ENCODE results near the gene ADCK1.
"Not testable (repeated sequence)": the region's sequence is repeated elsewhere in the genome, so short reads cannot be mapped to it uniquely, and the experiment has no call there.

Gene ADCK1

GRCh38 chr14:77799863-77800730, at the start of gene ADCK1:
Gene ADCK1, plus strand, starts transcription at chr14:77800109. Its CDS starts 18,870 bp downstream, at chr14:77818979.
- peak; percentile 95 for DNase-seq

DNA sequence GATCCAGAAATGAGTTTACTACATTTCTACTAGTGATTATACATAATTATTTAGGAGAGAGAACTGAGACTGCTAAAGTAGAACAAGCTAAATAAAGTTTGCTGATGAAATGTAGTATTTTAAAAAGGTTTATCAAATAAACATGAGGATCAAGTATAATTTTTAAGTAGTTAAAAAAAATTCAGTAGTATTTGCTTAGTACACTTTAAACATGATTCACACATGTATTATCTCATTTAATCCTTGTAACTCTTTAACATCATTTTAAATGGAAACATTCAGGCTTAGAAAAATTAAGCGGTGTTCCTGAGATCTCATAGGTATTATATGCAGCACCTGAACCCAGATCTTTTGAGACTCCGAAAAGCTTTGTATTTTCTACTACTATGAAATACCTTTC, 47.6 kb upstream of the ADCK1 start:
- DNase-seq = no peak

GRCh38 chr14:77752799-77753516, 47.0 kb upstream of the ADCK1 start:
- no peak for DNase-seq

DNA sequence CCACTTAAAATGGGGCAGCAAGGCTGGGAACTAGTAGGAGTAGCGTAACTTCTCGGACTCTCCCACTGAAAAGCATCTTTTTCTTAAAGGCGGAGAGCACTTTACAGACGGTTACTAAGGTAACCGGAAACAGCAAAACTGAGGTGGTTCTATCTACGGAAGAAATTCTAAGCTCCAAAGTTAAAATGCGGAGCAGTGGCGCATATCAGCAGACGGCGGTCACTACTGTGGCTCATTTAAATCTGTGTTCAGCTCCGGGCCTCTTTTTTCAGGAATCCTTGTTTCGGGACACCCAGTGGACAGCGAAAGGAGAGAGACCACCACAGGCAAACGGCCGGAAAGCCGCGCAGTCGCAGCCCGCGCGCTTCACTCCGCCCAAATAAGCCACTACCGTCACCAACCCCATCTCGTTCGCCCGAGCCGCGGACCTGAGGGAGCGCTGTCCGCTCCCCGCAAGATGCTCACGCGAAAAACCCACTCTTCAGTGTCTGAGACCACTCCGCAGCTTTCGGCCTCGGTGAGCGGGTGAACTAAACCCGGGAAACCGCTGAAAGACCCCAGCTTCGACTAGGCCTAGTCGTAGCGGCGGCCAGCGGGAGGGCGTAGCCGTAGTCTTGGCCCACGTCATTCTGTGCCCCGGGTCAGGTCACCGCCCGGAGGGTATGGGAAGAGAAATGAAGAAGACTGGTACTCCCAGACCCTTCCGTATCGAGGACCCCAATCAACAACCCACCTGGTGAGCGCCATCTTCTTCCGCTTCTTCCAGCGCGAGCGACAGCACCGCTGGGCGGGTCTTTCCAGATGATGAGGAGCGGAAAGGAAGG, 39.3 kb upstream of the ADCK1 start, which contains the start of gene SNW1:
Gene SNW1 (minus strand): TSS at position 776 of the 824 bp plus-strand sequence. CDS start 29 bp downstream, at position 747.
- peak; percentile 99 for DNase-seq

DNA sequence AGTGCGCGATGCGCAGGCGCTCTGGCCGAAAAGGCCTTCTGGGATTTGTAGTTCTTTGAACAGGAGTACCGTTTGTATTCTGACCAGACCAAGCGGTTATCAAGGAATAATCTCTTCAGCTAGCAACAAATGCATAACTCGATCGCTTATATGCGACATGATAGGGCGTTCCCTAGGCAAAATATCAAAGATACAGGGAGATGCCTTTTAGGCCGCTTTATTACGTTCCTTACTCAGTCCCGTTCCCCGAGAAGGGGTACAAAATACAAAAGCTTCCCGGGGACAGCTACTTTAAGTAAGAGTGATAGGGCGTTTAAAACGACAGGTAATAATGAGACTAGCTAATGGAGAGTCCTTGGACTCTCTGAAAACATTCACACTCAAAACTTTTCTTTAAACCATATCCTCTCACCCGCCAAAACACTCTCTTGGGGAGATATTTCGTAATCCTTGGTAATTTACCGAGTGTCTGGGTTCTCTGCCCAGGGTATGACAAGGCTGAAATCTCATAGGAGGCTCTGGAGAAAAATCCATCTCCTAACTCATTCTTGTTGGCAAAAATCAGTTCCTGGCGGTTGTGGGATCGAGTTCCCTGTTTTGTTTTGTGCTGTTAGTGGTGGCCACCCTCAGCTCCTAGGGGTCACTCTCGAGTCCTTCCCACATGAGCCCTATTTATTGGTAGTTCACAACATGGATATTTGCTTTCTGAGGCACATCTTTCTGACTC, 38.5 kb upstream of the ADCK1 start:
- DNase-seq = peak; percentile 67

DNA sequence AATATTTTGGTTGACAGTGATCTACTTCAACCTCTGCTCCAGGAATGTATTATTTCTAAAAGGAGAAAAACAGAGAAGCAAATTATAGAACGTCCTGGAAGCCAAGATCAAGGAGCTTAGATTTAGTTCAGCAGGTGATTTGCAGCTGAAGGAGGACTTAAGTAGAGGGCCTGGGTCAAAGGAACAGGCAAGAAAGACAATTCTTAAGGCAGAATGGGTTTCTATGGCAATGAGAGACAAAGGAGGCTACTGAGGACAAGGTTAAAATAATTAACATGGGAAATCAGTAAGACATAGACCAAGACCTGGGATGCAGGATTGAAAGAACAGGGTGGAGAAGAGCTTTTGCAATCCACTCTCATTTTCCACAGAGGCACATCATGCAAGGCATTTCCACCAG, 36.6 kb upstream of the ADCK1 start:
- no peak for DNase-seq

- DNase-seq = no peak
These were observed 35.9 kb upstream of the ADCK1 start for GRCh38 chr14:77763978-77764377.

DNA sequence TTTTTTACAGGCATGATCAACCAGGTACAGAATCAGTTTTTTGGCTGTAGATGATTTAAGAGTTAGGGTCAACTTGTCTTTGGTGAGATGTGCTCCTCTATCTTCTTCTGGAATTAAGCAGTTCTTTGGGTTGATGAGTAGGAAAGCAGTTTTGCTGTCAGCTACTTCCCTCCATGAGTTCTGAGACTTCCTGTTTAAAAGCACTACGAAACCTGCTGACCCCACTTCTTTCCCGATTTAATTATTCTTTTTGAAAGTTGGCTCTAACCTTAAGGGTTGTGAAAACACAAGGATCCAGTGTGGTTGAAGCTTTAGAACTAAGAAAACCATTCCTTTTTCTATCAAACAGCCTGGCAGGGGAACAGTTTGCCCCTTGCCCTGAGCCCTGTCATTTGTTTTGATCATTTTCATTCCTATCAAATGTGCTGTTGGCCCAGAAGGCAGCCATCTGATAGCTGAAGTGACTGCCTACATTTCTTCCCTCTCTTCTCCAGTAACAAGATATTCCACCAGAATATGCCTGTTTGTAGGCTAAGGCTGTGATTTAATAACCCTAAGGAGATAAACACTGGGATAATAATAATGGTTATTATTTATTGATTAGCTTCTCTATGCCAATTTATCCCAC, 31.4 kb upstream of the ADCK1 start:
- not testable (repeated sequence) for DNase-seq

- not testable (repeated sequence) for DNase-seq
These were observed 25.9 kb upstream of the ADCK1 start for GRCh38 chr14:77773966-77774365.

DNA sequence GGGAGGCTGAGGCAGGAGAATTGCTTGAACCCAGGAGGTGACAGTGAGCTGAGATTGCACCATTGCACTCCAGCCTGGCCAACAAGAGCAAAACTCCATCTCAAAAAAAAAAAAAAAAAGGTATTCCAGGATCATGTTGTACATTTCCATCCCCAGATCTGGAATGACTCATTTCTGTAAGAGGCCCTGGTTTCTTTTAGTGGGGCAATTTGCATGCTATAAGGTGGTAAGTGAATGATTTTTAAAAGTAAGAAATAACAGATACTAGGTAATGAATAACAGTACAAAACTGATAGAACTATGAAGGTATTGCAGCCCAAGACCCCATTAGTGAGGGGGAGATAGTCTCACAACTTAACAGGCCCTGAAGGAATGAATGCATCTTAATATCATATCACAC, 17.7 kb upstream of the ADCK1 start:
- no peak for DNase-seq

DNA sequence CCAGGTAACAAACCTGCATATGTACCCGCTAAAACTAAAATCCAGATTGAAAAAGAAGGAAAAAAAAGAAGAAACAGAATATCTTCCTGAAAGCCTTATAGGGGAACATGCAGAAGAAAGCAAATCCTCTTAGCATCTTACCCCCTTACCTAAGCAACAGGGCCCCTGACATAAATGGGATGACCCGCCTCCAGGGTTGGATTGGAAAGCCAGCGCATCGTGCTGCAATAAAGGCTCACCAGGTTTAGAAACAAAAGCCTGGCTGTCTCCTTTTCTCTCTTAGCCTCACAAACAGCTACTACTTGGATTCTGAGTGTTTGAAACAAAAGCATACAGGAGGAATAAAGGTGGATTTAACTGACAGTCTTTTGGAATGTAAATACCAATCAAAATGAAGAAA, 13.8 kb upstream of the ADCK1 start:
- DNase-seq = no peak

DNA sequence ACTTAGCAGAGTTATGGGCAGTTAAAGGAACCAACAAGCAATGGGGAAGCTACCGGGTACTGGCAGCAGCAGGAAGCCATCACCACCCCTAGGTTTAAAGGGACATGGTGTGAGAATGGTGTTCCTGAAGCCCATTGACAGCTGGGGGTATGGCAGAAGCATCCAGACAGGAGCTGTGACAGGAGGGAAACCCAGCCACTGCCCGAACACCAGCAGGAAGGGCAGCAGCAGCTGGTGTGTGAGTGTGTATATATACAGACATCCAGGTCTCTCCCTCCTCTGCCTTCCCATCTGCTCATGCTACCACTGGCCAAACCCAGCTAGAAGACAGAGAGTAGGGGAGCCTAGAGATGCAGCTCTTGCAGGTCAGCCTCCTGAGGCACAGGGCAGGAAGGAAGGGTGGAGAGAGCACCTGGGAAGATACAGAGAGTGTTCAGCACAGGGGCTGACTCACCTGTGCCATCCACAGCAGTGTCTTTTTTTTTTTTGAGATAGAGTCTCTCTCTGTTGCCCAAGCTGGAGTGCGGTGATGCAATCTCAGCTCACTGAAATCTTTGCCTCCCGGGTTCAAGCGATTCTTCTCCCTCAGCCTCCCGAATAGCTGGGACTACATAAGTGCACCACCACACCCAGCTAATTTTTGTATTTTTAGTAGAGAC, 9.2 kb upstream of the ADCK1 start:
- DNase-seq = no peak

GRCh38 chr14:77791225-77791600, 8.7 kb upstream of the ADCK1 start:
- no peak for DNase-seq

GRCh38 chr14:77793255-77793654, 6.7 kb upstream of the ADCK1 start:
- not testable (repeated sequence) for DNase-seq

DNA sequence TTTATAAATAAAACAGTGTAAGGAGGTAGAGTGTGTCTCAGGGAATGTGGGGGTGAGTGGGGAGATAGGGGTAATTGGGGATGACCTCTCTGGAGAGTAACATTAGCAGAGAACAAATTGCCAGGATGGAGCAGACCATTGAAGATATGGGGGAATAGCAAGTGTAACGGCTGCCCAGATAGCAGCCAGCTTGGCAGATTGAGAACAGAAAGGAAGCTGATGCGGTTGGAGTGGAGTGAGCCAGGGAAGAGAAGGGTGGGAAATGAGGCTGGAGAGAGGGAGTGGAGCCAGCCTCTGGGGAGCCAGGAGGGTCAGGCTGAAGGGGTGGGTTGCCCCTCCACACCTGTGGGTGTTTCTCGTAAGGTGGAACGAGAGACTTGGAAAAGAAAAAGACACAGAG, 5.6 kb upstream of the ADCK1 start:
- no peak for DNase-seq

- not testable (repeated sequence) for DNase-seq
These were observed 453 bp upstream of the ADCK1 start for GRCh38 chr14:77799456-77799855.

DNA sequence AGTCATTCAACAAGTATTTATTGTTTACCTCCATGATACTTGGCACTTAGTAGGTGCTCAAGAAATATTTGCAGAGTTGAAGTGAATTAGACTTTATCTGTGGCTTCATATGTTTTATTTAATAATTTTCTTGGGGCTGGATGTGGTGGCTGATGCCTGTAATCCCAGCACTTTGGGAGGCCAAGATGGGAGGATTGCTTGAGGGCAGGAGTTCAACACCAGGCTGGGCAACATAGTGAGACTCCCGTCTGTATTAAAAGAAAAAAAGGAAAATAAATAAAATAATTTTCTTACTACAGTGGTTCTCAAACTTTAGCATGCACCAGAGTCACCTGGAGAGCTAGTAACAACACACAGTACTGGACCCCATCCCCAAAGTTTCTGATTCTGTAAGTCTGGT, 905 bp downstream of the ADCK1 start:
- DNase-seq = no peak

GRCh38 chr14:77804592-77804991, 4.7 kb downstream of the ADCK1 start:
- DNase-seq = peak; percentile 72

DNA sequence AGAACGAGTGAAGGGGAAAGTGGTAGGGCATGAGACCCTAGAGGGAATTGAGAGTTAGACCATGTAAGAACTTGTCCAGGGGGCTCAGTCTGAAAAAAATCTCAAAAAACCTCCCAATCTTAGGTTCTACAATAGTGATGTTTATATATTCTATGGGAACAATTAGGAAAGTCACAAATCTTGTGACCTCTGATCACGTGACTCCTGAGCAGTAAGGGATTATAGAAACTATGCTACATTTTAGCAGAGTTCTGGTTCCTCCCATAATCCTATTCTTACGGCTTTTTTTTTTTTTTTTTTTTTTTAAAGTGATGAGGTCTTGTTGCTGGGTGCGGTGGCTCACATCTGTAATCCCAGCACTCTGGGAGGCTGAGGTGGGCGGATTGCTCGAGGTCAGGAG, 5.8 kb downstream of the ADCK1 start:
- DNase-seq = no peak

- no peak for DNase-seq
These were observed 8.3 kb downstream of the ADCK1 start for GRCh38 chr14:77808250-77808649.

DNA sequence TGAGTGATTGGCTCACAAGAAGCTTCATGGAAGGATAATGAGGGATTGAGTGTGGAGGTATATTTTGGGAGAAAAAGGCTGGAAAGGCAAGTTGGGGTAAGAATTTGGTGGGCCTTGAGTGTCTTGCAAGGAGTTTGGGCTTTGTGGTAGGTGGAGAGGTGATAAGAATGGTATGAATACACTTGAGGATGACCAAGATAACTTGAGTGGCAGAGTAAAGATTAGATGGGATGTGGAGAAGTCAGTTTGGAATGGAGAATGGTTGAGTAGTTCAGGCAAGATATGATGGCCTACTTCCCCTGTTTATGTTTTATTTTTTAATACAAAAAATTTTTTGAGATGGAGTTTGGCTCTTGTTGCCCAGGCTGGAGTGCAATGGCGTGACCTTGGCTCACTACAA, 9.1 kb downstream of the ADCK1 start:
- DNase-seq = peak; percentile 37
